ENCODE results near the gene PPP1R13L. TPM values are rescaled to one million over a fixed set of nuclear protein-coding genes. Genes with fewer than 3 reads are reported as not detected.

PPP1R13L gene
- total RNA-seq, 1 donor from 2014 or later: 27.8 TPM

DNA sequence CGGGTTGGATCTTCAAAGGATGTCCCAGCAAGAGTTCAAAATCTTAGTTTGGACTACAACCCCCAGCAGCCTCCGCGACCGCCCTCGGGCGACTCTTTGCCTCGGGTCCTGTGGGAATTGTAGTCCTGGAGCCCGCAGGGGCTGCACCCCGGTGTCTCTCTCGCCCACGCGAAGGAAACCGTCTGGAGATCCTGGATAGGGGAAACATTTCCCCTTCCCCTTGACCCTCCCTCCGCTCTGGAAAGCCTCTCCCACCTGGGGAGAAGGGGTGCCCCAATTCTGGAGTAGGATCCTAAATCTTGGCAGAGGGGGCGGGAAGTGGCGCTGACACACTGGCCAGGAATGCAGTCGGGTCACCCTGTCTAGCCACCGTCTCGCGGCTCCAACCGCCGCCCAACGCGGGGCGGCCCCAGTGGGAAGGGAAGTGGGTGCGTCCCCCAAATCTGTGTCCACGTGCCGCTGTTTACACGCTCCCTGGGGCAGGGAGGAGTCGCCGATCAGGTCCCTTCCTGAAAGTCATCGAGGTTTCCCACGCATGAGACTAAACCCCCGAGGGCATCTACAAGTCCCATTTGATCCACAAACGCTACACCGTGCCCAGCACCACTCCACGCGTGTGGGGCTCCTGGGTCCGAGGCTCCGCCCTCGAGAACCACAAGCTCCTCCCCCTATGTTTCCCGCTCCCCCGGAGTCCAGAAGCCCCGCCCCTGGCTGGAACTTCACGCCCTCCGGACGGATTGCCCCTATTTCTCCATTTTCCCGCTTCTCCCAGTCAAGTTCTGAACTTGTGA, 761 bp upstream of the PPP1R13L start:
- Histone ChIP-seq H3K27ac (peak overlapping the region; percentile 93 to 97), H3K9me3 (no peaks in the 10 kb centered on the region), H3K27me3 (no peaks in the 10 kb centered on the region), H3K4me3 (peak overlapping the region; percentile 68 to 86), H3K4me1 (peaks cover 8 to 28% of the 10 kb centered on the region in 2 donors), H3K36me3 (peaks cover 0 to under 1% of the 10 kb centered on the region in 2 donors)
- TF ChIP-seq, protein P1, sequence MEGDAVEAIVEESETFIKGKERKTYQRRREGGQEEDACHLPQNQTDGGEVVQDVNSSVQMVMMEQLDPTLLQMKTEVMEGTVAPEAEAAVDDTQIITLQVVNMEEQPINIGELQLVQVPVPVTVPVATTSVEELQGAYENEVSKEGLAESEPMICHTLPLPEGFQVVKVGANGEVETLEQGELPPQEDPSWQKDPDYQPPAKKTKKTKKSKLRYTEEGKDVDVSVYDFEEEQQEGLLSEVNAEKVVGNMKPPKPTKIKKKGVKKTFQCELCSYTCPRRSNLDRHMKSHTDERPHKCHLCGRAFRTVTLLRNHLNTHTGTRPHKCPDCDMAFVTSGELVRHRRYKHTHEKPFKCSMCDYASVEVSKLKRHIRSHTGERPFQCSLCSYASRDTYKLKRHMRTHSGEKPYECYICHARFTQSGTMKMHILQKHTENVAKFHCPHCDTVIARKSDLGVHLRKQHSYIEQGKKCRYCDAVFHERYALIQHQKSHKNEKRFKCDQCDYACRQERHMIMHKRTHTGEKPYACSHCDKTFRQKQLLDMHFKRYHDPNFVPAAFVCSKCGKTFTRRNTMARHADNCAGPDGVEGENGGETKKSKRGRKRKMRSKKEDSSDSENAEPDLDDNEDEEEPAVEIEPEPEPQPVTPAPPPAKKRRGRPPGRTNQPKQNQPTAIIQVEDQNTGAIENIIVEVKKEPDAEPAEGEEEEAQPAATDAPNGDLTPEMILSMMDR (IDR thresholded peaks at IDR 0.05): no peak
- intact Hi-C loops (cut with DNase I): loop anchor here (1.0 to 5.0 kb wide), 4 partner anchors 19 to 313 kb away; partner anchors contain the start of genes ERCC2 and PPP1R37
- DNase-seq (ENCODE audit: low spot score in 2 of 2): peak; percentile 71 to 94

DNA sequence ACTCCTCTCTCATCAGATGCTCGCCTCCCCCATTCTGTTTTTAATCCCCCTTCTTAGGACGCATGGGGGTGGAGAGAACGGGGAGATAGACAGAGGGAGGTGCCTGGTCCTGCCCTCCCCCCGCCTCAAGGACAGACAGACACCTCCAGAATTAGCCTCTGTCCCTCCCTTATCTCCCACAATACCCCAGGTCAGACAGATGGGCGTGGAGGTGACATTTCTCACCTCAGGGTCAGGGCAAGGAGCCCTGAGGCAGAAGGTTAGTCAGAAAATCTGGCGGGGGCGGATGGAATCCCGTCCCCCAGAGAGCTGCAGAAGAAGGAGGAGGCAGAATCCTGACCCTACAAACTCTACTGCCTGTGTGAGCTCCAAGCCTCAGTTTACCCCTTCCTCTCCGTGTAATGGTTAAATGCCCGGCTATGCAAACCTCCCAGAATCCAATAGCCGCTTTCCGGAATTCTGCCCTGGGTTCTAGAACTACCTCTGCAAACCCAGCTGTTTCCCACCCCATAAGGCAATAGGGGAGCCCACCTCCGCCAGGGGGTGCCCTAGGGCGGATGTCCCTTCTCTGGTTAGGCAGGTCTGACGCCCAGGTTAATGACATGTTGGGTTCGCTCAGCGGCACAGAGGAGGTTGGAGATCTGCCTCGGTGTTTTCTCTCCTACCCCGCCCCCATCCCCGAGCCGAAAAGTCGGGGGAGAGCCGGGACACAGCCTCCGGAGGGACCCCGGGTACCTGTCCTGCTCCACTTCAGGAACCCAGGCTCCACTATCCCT, 900 bp downstream of the PPP1R13L start:
- no peaks in the 10 kb centered on the region for H3K27me3 ChIP-seq
- no peaks in the 10 kb centered on the region for H3K36me3 ChIP-seq
- intact Hi-C loops (cut with DNase I): loop anchor here (2.0 kb wide), 1 partner anchor 33 kb away; the partner anchor contains the start of gene ERCC2
- H3K4me1 ChIP-seq: peaks cover 8 to 28% of the 10 kb centered on the region in 2 donors
- DNase-seq (ENCODE audit: low spot score in 2 of 2): peak in 1 of 2 donors; percentile 85
- H3K4me3 ChIP-seq: peak overlapping the region; percentile 68 to 86
- no peaks in the 10 kb centered on the region for H3K9me3 ChIP-seq
- H3K27ac ChIP-seq: peak overlapping the region; percentile 93 to 97
- TF ChIP-seq, protein P1 (IDR thresholded peaks at IDR 0.05): peak; percentile 33 to 53 (median 46)

DNA sequence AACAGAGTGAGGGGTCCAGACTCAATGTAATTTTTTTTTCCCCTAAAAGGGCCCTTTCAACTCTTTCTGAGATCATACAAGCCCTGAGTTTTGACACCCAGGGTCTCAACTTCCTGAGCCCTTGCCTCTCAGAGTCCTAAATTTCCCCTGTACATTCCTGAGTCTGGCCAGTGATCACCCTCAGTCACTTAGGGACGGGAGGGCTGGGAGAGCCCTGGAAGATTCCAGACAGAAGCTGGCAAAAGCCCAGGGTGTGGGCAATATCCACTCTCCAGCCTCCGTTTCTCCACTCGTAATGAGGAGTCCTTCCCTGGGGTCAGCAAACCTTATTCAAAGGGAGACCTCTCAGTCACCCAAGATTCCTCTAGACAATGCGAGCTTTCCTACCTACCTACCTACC, 1.6 kb downstream of the PPP1R13L start:
- peak overlapping the region in 1 of 2 donors; percentile 93 for H3K27ac ChIP-seq

DNA sequence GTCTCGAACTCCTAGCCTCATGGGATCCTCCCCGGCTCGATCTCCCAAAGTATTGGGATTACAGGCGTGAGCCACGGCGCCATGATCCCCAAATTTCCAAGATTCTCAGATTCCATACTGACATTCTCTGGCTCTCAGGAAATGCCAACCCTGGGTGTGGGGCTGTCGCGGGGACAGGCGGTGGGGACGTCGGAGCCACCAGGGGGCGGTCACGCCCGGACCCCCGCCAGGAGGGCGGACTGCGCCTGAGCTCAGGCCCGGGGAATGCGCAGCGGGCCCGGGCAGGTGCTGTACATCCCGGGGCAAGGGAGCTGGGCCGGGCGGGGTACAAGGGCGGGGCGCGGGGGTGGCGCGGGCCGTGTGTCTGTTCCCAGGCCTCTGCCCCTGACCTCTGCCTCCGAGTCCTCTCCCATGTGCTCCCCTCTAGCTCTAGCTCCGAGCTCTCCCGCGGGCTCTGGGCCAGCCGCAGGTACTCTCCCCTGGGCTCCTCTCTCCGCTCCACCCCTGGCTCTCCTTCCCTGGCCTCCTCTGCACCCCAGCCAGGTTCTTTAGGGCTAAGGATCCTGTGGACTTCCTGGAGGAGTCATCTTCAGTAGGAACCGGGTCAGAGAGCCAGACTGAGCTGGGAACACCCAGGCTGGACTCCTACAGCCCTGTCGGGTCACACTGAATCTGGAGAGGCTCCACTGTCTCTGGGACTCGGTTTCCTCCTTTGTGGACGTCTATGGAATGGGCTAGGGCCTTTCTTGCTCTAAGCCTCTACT, 2.4 kb downstream of the PPP1R13L start:
- Histone ChIP-seq H3K36me3 (no peaks in the 10 kb centered on the region), H3K4me1 (peaks cover 8 to 34% of the 10 kb centered on the region in 2 donors), H3K27me3 (no peaks in the 10 kb centered on the region), H3K27ac (peak overlapping the region; percentile 34 to 48), H3K4me3 (peak overlapping the region; percentile 29 to 68), H3K9me3 (no peaks in the 10 kb centered on the region)
- TF ChIP-seq, protein P1 (IDR thresholded peaks at IDR 0.05): peak in 2 of 3 experiments; percentile 34 to 43
- intact Hi-C loops (cut with DNase I): no loop called here
- DNase-seq (ENCODE audit: low spot score in 2 of 2): no peak

More for the DNA sequence above, 1.6 kb downstream of the PPP1R13L start:
- no peaks in the 10 kb centered on the region for H3K27me3 ChIP-seq
- no peaks in the 10 kb centered on the region for H3K9me3 ChIP-seq
- H3K36me3 ChIP-seq: no peaks in the 10 kb centered on the region
- peak overlapping the region; percentile 68 to 86 for H3K4me3 ChIP-seq
- TF ChIP-seq, protein P1 (IDR thresholded peaks at IDR 0.05): no peak
- peaks cover 8 to 32% of the 10 kb centered on the region in 2 donors for H3K4me1 ChIP-seq
- DNase-seq (ENCODE audit: low spot score in 2 of 2): no peak
- intact Hi-C loops (cut with DNase I): no loop called here

DNA sequence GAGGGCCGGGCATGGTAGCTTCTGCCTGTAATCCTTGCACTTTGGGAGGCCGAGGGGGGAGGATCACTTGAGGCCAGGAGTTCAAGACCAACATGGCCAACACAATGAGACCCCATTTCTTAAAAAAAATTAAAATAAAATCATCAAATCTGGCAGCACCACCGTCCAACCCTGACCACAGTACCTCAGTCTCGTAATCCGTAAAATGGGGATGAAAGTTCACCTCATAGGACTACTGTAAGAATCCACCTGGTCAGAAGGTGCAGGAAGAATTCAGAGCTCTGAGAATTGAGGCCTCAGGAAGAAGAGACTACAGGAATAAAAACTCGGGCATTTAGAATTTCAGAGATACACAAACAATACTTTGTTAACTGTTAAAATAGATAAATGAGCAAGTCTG, 3.1 kb downstream of the PPP1R13L start:
- Histone ChIP-seq H3K9me3 (no peaks in the 10 kb centered on the region), H3K36me3 (peaks cover 0 to under 1% of the 10 kb centered on the region in 2 donors), H3K4me1 (peaks cover 6 to 31% of the 10 kb centered on the region in 2 donors), H3K4me3 (no peak overlapping the region), H3K27ac (peak overlapping the region in 1 of 2 donors; percentile 48), H3K27me3 (no peaks in the 10 kb centered on the region)
- TF ChIP-seq, protein P1 (IDR thresholded peaks at IDR 0.05): no peak
- intact Hi-C loops (cut with DNase I): no loop called here
- no peak for DNase-seq (ENCODE audit: low spot score in 2 of 2)

All from ascending aorta (tissue), 2 donors.